Ishikawa (cell line): ENCODE data around the gene PMEPA1.

ENCODE experiments used
- CEBPB ChIP-seq: IDR thresholded peaks from 2 replicates; pipeline ENCODE4 v1.6.1; 2012
- CREB1 ChIP-seq: IDR thresholded peaks from 2 replicates; pipeline ENCODE4 v1.6.1; 2012; ENCODE audit warnings: low read depth
- EGR1 ChIP-seq: IDR thresholded peaks from 2 replicates; pipeline ENCODE4 v1.6.1; 2012
- EP300 ChIP-seq: IDR thresholded peaks from 2 replicates; pipeline ENCODE4 v1.6.1; 2012; ENCODE audit warnings: borderline replicate concordance
- FOXM1 ChIP-seq: IDR thresholded peaks from 2 replicates; pipeline ENCODE4 v1.6.1; 2012; ENCODE audit warnings: low read depth, borderline replicate concordance
- NFIC ChIP-seq: IDR thresholded peaks from 2 replicates; pipeline ENCODE4 v1.6.1; 2012
- RAD21 ChIP-seq: IDR thresholded peaks from 2 replicates; pipeline ENCODE4 v1.6.1; 2012; ENCODE audit warnings: low read depth
- TAF1 ChIP-seq: IDR thresholded peaks from 2 replicates; pipeline ENCODE4 v1.6.1; 2012; ENCODE audit warnings: low read depth, mild to moderate bottlenecking
- TCF12 ChIP-seq: IDR thresholded peaks from 2 replicates; pipeline ENCODE4 v1.6.1; 2012; ENCODE audit warnings: low read depth
- TEAD4 ChIP-seq: IDR thresholded peaks from 2 replicates; pipeline ENCODE4 v1.6.1; 2012
- YY1 ChIP-seq: IDR thresholded peaks from 2 replicates; pipeline ENCODE4 v1.6.1; 2012; ENCODE audit warnings: low read depth
- ZBTB7A ChIP-seq: IDR thresholded peaks from 2 replicates; pipeline ENCODE4 v1.6.1; 2012; ENCODE audit warnings: low read depth
- TF ChIP-seq, protein P1 (sequence below): IDR thresholded peaks from 2 replicates; pipeline ENCODE4 v1.6.1; 2012
- TF ChIP-seq, protein P2 (sequence below): IDR thresholded peaks from 2 replicates; pipeline ENCODE4 v1.6.1; 2012; ENCODE audit warnings: low read depth, mild to moderate bottlenecking
- TF ChIP-seq, protein P3 (sequence below): IDR thresholded peaks from 2 replicates; pipeline ENCODE4 v1.6.1; 2012

PMEPA1 gene

DNA sequence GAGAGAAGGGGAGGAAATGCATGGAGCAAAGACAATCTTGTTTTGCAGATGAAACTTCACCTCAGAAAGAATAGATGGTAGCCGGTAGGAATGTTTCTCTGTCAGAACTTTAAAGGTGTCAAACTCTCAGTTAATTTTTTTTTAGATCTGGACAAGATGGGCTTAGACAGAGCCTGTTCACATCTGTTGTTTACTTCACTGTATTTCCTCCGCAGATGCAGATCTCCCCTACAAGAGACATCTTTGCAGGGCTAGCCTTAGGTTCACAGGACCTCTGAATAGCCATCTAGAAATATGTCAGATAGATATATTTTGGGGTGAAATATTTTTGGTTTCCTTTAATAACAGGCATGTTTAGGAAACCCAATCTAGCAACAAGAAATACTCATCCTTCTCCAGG, 77.5 kb downstream of the PMEPA1 start:
- TF ChIP-seq, protein P1, sequence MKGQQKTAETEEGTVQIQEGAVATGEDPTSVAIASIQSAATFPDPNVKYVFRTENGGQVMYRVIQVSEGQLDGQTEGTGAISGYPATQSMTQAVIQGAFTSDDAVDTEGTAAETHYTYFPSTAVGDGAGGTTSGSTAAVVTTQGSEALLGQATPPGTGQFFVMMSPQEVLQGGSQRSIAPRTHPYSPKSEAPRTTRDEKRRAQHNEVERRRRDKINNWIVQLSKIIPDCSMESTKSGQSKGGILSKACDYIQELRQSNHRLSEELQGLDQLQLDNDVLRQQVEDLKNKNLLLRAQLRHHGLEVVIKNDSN = no peak
- TF ChIP-seq EGR1 = no peak
- TF ChIP-seq TEAD4 = no peak

DNA sequence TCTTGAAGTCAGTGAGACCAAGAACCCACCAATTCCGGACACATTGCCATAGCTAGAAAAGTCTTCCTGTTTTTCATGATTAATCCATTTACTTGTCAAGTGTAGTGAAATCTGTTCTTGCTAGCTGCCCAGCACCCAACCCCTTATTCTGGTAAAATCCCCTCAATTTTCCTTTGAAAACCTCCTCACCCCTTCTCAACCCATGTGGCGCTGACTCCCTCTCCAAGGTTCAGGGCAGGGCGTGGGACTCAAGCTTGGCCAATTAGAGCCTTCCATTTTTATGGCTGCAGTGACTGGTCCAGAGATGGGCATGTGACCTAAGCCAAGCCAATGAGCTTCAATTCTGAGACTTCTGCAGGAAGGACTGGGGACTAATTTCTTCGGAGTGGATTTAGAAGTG, 79.8 kb downstream of the PMEPA1 start:
- TF ChIP-seq TEAD4 = no peak
- no peak for TF ChIP-seq CEBPB
- TF ChIP-seq, protein P1 = peak; percentile 40; the same call in 1 of the 2 replicates
- no peak for TF ChIP-seq TAF1

DNA sequence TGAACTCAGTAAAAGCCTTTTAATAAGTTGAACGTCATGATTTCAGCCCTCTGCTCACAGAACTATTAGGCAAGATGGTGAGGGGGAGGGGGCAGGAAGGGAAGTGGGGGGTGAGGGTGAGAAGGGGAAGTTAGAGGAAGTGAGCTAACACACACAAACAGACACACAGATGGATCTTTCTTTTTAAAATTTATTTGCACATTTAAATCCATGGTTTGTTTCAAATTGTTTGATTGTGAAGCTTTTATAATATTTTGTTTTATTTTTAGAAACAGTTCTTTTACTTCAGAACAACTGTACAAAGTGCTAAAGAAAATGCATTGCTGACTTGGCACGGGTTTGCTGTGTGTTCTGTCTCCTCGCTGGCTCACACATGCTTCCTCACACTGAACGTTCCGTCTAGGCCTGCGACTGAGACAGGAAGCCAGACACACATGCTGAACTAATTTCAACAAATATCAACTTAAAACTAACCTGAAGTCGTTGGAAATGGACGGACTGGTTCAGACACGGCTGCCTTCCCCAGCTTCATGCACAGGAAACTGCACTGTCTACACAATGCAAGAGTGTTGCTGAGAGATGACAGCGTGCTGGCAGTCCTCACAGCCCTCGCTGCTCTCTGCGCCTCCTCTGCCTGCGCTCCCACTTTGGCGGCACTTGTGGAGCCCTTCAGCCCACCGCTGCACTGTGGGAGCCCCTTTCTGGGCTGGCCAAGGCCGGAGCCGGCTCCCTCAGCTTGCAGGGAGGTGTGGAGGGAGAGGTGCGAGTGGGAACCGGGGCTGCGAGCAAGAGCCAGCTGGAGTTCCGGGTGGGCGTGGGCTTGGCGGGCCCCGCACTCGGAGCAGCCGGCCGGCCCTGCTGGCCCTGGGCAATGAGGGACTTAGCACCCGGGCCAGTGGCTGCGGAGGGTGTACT, 81.5 kb downstream of the PMEPA1 start:
- TF ChIP-seq CREB1 (no peak), EP300 (no peak), FOXM1 (no peak), CEBPB (no peak), NFIC (no peak), RAD21 (no peak), TCF12 (no peak), YY1 (no peak), TEAD4 (no peak), TAF1 (no peak), EGR1 (no peak)
- TF ChIP-seq, protein P2, sequence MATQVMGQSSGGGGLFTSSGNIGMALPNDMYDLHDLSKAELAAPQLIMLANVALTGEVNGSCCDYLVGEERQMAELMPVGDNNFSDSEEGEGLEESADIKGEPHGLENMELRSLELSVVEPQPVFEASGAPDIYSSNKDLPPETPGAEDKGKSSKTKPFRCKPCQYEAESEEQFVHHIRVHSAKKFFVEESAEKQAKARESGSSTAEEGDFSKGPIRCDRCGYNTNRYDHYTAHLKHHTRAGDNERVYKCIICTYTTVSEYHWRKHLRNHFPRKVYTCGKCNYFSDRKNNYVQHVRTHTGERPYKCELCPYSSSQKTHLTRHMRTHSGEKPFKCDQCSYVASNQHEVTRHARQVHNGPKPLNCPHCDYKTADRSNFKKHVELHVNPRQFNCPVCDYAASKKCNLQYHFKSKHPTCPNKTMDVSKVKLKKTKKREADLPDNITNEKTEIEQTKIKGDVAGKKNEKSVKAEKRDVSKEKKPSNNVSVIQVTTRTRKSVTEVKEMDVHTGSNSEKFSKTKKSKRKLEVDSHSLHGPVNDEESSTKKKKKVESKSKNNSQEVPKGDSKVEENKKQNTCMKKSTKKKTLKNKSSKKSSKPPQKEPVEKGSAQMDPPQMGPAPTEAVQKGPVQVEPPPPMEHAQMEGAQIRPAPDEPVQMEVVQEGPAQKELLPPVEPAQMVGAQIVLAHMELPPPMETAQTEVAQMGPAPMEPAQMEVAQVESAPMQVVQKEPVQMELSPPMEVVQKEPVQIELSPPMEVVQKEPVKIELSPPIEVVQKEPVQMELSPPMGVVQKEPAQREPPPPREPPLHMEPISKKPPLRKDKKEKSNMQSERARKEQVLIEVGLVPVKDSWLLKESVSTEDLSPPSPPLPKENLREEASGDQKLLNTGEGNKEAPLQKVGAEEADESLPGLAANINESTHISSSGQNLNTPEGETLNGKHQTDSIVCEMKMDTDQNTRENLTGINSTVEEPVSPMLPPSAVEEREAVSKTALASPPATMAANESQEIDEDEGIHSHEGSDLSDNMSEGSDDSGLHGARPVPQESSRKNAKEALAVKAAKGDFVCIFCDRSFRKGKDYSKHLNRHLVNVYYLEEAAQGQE = no peak
- TF ChIP-seq, protein P1 = no peak
- TF ChIP-seq, protein P3, sequence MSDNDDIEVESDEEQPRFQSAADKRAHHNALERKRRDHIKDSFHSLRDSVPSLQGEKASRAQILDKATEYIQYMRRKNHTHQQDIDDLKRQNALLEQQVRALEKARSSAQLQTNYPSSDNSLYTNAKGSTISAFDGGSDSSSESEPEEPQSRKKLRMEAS = no peak

DNA sequence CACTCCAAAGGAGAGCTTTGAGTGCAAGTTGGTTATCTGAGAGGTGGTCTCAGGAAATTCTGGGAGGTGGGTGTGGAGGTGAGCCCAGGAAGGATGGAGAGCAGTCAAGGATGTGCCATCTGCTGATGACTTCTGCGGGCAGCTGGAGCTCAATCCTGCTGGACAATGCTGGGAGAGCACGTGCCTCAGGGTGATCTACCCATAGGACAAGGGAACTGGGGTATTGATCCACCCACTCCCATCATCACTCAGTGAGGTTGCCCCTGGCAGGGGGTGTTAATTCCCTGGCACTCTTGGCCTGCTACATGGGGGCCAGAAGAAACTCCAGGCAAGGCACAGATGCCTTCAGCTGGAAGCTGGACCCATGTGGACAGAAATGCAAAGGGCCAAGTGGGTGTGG, 82.5 kb downstream of the PMEPA1 start:
- TF ChIP-seq TCF12 (no peak), TAF1 (no peak), CREB1 (no peak)
- TF ChIP-seq, protein P1 = no peak

DNA sequence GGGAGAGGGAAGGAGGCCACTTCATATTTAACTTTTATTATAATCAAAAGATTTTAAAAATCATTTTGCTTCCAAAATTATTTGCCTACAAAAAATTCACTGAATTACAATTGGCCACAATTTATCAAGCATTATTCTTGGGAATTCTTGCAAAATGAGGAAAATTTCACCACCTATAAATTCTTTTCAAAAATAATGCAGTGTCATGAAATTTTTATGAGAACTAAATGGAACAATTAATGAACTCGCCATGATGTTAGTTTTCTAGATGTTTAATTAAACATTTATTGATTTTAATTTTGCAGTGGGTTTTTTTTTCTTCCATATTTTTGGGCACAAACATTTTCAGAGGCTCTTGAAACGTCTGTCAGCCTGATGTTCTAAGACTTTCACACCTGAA, 83.8 kb downstream of the PMEPA1 start:
- TF ChIP-seq EP300 = no peak
- TF ChIP-seq, protein P2 = no peak
- no peak for TF ChIP-seq FOXM1
- no peak for TF ChIP-seq CEBPB
- no peak for TF ChIP-seq NFIC
- no peak for TF ChIP-seq TEAD4
- TF ChIP-seq TAF1 = no peak
- TF ChIP-seq, protein P1 = no peak
- TF ChIP-seq RAD21 = no peak
- no peak for TF ChIP-seq YY1
- TF ChIP-seq EGR1 = no peak
- TF ChIP-seq CREB1 = no peak
- no peak for TF ChIP-seq ZBTB7A
- TF ChIP-seq, protein P3 = no peak
- no peak for TF ChIP-seq TCF12
